IPS-18c (cell line): ENCODE data around the gene ACAT1.
"Not testable (repeated sequence)": the region's sequence is repeated elsewhere in the genome, so short reads cannot be mapped to it uniquely, and the experiment has no call there.

ENCODE experiments used
- H3K4me3 ChIP-seq: 2 replicates; pipeline ENCODE4 v1.7.0; 2013; ENCODE audit warnings: low read depth, mild to moderate bottlenecking, low read length, moderate library complexity; ENCODE audit not compliant: insufficient read depth
- H3K9me3 ChIP-seq: one replicate; pipeline ENCODE4 v1.6.1; 2013; ENCODE audit warnings: mild to moderate bottlenecking, low read length, moderate library complexity; ENCODE audit not compliant: control insufficient read depth, insufficient read depth

Gene ACAT1

GRCh38 chr11:108121274-108122155 is at the start of gene ACAT1:
TSS of gene ACAT1 (plus strand) at chr11:108121567. CDS start at chr11:108121607, 40 bp downstream.
- no peaks in the 10 kb centered on the region for H3K9me3 ChIP-seq
- H3K4me3 ChIP-seq, result peak within 1 kb of the TSS; percentile 87

GRCh38 chr11:108084811-108085210 is 36.6 kb upstream of the ACAT1 start:
- Histone ChIP-seq H3K4me3 (no peak overlapping the region), H3K9me3 (no peaks in the 10 kb centered on the region)

GRCh38 chr11:108085672-108086071 is 35.7 kb upstream of the ACAT1 start:
- no peaks in the 10 kb centered on the region for H3K9me3 ChIP-seq
- H3K4me3 ChIP-seq, result no peak overlapping the region

GRCh38 chr11:108092134-108092533 is 29.2 kb upstream of the ACAT1 start:
- Histone ChIP-seq H3K9me3 (no peaks in the 10 kb centered on the region), H3K4me3 (no peak overlapping the region)

GRCh38 chr11:108093128-108093904 is 28.1 kb upstream of the ACAT1 start:
- H3K4me3 ChIP-seq, result no peak overlapping the region

GRCh38 chr11:108097179-108097578 is 24.2 kb upstream of the ACAT1 start:
- no peaks in the 10 kb centered on the region for H3K9me3 ChIP-seq
- no peak overlapping the region for H3K4me3 ChIP-seq

More at GRCh38 chr11:108093128-108093904, 28.1 kb upstream of the ACAT1 start:
- no peaks in the 10 kb centered on the region for H3K9me3 ChIP-seq

GRCh38 chr11:108101090-108101775 is 20.1 kb upstream of the ACAT1 start:
- Histone ChIP-seq H3K4me3 (no peak overlapping the region), H3K9me3 (no peaks in the 10 kb centered on the region)

- H3K9me3 ChIP-seq, result no peaks in the 10 kb centered on the region
- H3K4me3 ChIP-seq, result no peak overlapping the region; the same call in 1 of the 2 replicates
Measured at GRCh38 chr11:108111126-108111525, 10.2 kb upstream of the ACAT1 start.

- Histone ChIP-seq H3K9me3 (no peaks in the 10 kb centered on the region), H3K4me3 (no peak overlapping the region)
Measured at GRCh38 chr11:108112057-108112456, 9.3 kb upstream of the ACAT1 start.

GRCh38 chr11:108115500-108116140 is 5.7 kb upstream of the ACAT1 start:
- no peaks in the 10 kb centered on the region for H3K9me3 ChIP-seq

GRCh38 chr11:108117746-108118371 is 3.5 kb upstream of the ACAT1 start:
- H3K4me3 ChIP-seq, result no peak overlapping the region

More at GRCh38 chr11:108115500-108116140, 5.7 kb upstream of the ACAT1 start:
- no peak overlapping the region for H3K4me3 ChIP-seq

GRCh38 chr11:108120936-108121273 is 462 bp upstream of the ACAT1 start:
- H3K4me3 ChIP-seq, result peak overlapping the region; percentile 87
- not testable (repeated sequence) for H3K9me3 ChIP-seq

More at GRCh38 chr11:108117746-108118371, 3.5 kb upstream of the ACAT1 start:
- no peaks in the 10 kb centered on the region for H3K9me3 ChIP-seq

- peak overlapping the region; percentile 87 for H3K4me3 ChIP-seq
- no peaks in the 10 kb centered on the region for H3K9me3 ChIP-seq
Measured at GRCh38 chr11:108122166-108122628, 830 bp downstream of the ACAT1 start.

- Histone ChIP-seq H3K4me3 (no peak overlapping the region), H3K9me3 (no peaks in the 10 kb centered on the region)
Measured at GRCh38 chr11:108125096-108125495, 3.7 kb downstream of the ACAT1 start.

- no peaks in the 10 kb centered on the region for H3K9me3 ChIP-seq
Measured at GRCh38 chr11:108128772-108129171, 7.4 kb downstream of the ACAT1 start.

GRCh38 chr11:108131993-108132392 is 10.6 kb downstream of the ACAT1 start:
- no peaks in the 10 kb centered on the region for H3K9me3 ChIP-seq
- H3K4me3 ChIP-seq, result no peak overlapping the region

More at GRCh38 chr11:108128772-108129171, 7.4 kb downstream of the ACAT1 start:
- no peak overlapping the region for H3K4me3 ChIP-seq
